Activated CD4-positive, alpha-beta T cell treated with anti-CD3 and anti-CD28 coated beads, Interleukin-2, amount 50 U/mL, for 24 hours (primary cell): ENCODE measurements around the gene ASCL1.

Source experiments
- DNase-seq, 2 donors: peaks; one replicate each; pipeline ENCODE4 v3.0.0-alpha.2; 2020; ENCODE audit warnings: low read depth in 1 of 2, low spot score in 1 of 2

Gene ASCL1

GRCh38 chr12:102976609-102977280, 19.3 kb downstream of the ASCL1 start:
- no peak for DNase-seq

GRCh38 chr12:102977945-102978706, 20.7 kb downstream of the ASCL1 start:
- DNase-seq, result no peak

GRCh38 chr12:102980350-102980749, 22.9 kb downstream of the ASCL1 start:
- no peak for DNase-seq

- DNase-seq, result no peak
Measured at GRCh38 chr12:102990419-102990818, 32.9 kb downstream of the ASCL1 start.

GRCh38 chr12:102992297-102992696, 34.8 kb downstream of the ASCL1 start:
- DNase-seq, result no peak

- no peak for DNase-seq
Measured at GRCh38 chr12:102992720-102993119, 35.2 kb downstream of the ASCL1 start.

GRCh38 chr12:102993537-102993936, 36.1 kb downstream of the ASCL1 start:
- no peak for DNase-seq

GRCh38 chr12:102995372-102995771, 37.9 kb downstream of the ASCL1 start:
- DNase-seq, result no peak
